T-helper 1 cell (primary cell): Measurements from ENCODE around the gene TUB.
A peak's percentile ranks its signal among the peaks of the same experiment; 100 is the strongest.

Experiments used
- DNase-seq, 5 donors: peaks; one replicate each; pipeline ENCODE4 v3.0.0-alpha.2; 2012 to 2020

The TUB gene

GRCh38 chr11:8069771-8070170 is 11.2 kb upstream of the TUB start:
- no peak for DNase-seq

GRCh38 chr11:8070417-8071115 is 10.4 kb upstream of the TUB start:
- DNase-seq, result no peak

GRCh38 chr11:8071616-8072581 is 9.1 kb upstream of the TUB start:
- DNase-seq, result no peak

- DNase-seq, result no peak
These were observed 5.8 kb upstream of the TUB start for GRCh38 chr11:8075119-8075726.

DNA sequence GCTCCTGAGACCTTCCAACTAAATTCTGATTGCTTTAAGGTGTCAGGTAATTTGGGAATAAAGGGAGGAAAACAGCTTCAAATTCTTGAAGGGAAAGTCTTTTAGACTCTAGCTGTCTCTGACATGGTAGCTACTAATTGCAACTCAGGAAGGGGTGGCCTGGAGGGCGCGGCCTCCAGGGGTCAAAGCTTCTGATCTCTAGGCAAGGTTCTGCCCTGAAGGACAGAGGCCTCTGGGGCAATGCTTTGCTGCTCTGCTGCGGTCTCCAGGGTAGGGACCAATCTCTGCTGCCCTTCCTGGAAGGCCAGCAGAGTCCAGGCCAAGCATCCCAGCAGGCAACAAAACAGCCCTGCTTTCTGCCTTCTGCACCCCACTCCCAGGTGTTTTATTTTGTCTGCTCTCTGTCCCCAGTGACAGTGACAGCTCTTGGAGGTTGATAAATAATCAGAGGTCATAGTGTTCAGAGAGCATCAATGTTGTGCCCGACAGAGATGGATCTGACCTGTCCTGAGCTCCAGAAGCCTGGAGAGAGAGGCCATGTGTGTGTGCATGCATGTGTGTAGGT is 1.8 kb upstream of the TUB start:
- no peak for DNase-seq

- no peak for DNase-seq
These were observed 841 bp upstream of the TUB start for GRCh38 chr11:8080069-8080670.

- no peak for DNase-seq
These were observed 710 bp downstream of the TUB start for GRCh38 chr11:8081591-8082250.

- no peak for DNase-seq
These were observed 1.5 kb downstream of the TUB start for GRCh38 chr11:8082391-8083087.

GRCh38 chr11:8083088-8083395 is 2.0 kb downstream of the TUB start:
- DNase-seq, result no peak

DNA sequence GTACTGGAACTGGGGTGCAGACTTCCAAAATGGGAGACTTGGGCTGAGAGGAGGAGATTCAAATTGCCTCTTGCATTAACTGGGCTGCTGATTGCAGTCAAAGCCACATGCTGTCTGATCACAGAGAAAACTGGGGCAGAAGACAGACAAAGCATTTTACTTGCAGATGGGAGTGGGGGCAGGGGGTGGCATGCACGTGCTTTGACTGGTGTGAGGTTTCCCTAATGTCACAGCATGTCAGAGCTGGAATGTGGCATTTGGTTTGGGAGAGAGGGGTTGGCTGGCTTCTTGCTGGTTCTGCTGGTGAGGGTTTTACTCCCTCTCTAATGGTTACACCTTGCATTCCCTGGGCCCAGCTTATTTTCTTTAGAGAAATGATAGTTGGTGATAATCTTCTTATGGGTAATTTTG is 2.9 kb downstream of the TUB start:
- DNase-seq, result no peak

GRCh38 chr11:8084352-8084751 is 3.3 kb downstream of the TUB start:
- no peak for DNase-seq

DNA sequence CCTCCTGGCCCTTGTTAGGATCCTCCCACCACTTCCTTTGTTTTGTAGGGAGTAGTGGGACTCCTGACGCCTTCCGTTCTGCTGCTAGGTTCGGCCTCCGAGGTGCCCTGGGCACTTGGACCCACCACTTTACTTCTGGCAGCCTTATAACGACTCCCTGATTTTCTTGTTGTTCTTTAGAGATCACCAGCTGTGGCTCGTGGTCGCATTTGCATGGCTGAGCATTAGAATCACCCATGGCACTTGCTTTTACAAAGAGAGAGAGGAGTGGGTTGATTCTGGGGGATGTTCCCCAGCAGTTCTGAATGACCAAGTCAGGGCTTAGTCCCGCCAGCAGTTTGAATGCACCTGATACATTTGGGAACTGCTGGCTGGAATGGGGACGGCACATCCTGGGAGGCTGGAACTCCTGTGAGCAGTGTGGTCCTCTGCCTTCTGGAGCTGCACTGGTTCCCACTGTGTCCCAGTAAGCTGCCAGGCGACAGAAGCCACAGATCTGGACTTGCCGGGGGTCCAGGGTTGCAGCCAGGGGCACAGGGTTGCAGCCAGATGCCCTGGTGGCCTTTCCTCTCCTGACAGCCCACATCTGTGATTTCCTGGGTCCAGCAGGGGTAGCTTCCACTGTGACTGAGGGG is 4.1 kb downstream of the TUB start:
- no peak for DNase-seq

DNA sequence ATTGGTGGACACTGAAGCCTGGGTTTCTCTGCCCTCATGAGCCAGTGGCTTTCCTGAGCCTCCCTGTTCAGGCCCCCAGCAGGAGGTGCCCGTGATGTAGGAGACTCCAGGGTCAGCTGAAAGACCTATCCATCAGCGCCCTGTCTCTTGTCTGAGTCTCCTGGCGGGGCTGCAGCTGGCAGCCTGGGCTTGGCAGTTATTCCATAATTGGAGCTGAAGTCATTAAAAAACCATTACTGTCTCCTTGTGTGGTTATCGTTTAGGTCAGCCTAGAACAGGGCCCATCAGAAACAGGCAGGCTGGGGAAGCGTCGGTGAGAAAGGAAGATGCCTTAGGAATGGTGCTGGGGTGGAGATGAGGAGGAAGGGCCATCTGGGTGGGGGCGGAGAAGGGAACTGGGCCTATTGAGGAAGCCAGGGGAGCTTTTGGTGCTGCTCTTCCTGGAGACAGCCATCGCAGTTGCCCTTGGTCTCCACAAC is 5.0 kb downstream of the TUB start:
- no peak for DNase-seq

DNA sequence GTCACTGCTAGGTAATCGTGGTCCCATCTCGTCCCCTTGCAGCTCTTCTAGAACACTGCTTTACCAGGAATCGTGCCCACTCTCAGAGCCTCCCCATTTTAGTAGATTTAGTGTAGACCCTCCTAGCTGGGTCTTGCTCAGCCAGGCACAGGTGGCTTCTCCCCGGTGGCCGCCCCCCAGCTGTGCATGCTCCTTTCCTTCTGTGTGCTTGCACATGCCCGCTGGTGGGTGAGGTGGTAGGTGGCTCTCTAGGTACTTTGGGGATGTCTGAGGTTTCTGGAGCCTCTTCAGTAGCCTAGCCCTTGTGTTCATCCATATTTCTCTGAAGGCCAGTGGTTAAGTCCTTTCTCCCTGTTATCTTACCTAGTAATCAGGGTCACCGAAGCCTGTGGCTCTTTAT is 5.6 kb downstream of the TUB start:
- DNase-seq, result no peak

- no peak for DNase-seq
These were observed 6.2 kb downstream of the TUB start for GRCh38 chr11:8087185-8087584.

DNA sequence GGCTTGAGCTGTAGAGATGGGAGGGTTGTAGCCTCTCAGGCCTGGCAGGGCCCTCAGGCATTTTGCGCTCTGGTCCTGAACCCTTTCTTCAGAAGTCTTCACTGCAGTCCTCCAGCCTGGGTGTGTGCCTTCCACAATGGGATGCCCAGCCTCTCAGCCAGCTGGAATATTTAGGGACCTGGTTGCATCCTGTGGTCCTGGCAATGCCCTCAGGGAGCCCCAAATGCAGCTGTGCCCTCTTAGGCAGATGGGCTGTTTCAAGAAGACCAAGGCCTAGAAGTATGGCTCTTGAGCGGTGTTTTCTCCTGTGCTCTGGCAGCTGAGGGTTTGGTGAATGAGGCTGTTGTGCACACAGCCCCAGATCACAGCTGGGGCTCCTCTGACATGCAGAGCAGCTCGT is 6.7 kb downstream of the TUB start:
- no peak for DNase-seq

- no peak for DNase-seq
These were observed 8.9 kb downstream of the TUB start for GRCh38 chr11:8089791-8090510.

GRCh38 chr11:8090756-8091155 is 9.7 kb downstream of the TUB start:
- DNase-seq, result peak in 2 of 5 donors; percentile 4 to 7

DNA sequence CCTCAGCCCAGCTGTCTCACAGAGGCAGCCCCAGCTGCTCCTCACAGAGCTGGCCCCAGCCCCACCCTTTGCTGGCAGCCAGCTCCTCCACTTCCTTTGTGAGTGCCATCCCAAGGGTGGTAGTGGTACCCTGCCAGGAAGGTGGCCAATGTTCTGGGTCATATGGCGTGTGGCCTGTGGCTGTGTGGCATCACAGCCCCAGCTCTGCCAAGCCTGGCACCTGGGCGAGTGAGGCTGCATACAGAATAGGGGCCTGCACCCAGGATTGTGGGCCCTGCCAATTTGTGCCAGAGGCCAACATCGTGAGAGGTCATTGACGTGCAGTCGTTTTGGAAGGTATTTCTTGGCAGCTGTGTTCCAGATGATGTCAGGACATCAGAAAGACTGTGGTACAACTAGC is 10.7 kb downstream of the TUB start:
- DNase-seq, result no peak
